GM18907 (cell line): Measurements from ENCODE around the gene LIX1L.

Source experiments
- ATAC-seq: cut with Tn5 transposase; IDR thresholded peaks from one replicate; pipeline ENCODE4 v1.9.1; 2021; ENCODE audit warnings: mild to moderate bottlenecking, moderate library complexity; ENCODE audit not compliant: unreplicated experiment

The LIX1L gene

GRCh38 chr1:145963265-145964019, 5.6 kb upstream of the LIX1L start:
- ATAC-seq: no peak

- ATAC-seq: no peak
These were observed 4.6 kb upstream of the LIX1L start for GRCh38 chr1:145962157-145963102.

- ATAC-seq: no peak
These were observed 3.8 kb upstream of the LIX1L start for GRCh38 chr1:145961425-145962156.

GRCh38 chr1:145961109-145961424, 3.2 kb upstream of the LIX1L start:
- ATAC-seq: no peak

GRCh38 chr1:145960468-145961108, 2.8 kb upstream of the LIX1L start:
- no peak for ATAC-seq

GRCh38 chr1:145959957-145960467, 2.2 kb upstream of the LIX1L start:
- ATAC-seq: no peak

- ATAC-seq: no peak
These were observed 1.5 kb upstream of the LIX1L start for GRCh38 chr1:145959333-145959732.

GRCh38 chr1:145958734-145959133, 917 bp upstream of the LIX1L start:
- ATAC-seq: no peak

GRCh38 chr1:145956781-145957442, 905 bp downstream of the LIX1L start:
- no peak for ATAC-seq

GRCh38 chr1:145956361-145956760, 1.5 kb downstream of the LIX1L start:
- no peak for ATAC-seq

- ATAC-seq: no peak
These were observed 2.4 kb downstream of the LIX1L start for GRCh38 chr1:145955436-145955835.

GRCh38 chr1:145953861-145954260, 4.0 kb downstream of the LIX1L start:
- ATAC-seq: no peak

- no peak for ATAC-seq
These were observed 4.9 kb downstream of the LIX1L start for GRCh38 chr1:145952903-145953302.

GRCh38 chr1:145951526-145951925, 6.3 kb downstream of the LIX1L start:
- no peak for ATAC-seq

GRCh38 chr1:145949219-145949618, 8.6 kb downstream of the LIX1L start:
- no peak for ATAC-seq

- ATAC-seq: no peak
These were observed 10.3 kb downstream of the LIX1L start for GRCh38 chr1:145947551-145947950.

GRCh38 chr1:145946477-145946986, 11.3 kb downstream of the LIX1L start:
- no peak for ATAC-seq

GRCh38 chr1:145944532-145944931, 13.3 kb downstream of the LIX1L start:
- ATAC-seq: no peak

- no peak for ATAC-seq
These were observed 14.9 kb downstream of the LIX1L start for GRCh38 chr1:145942871-145943270.

- ATAC-seq: no peak
These were observed 15.4 kb downstream of the LIX1L start for GRCh38 chr1:145942405-145942804.
